HUES48 (cell line): ENCODE measurements around the gene KRTAP10-12.
"Not testable (repeated sequence)": the region's sequence is repeated elsewhere in the genome, so short reads cannot be mapped to it uniquely, and the experiment has no call there.

ENCODE experiments used
- H3K27ac ChIP-seq: one replicate; pipeline ENCODE4 v1.7.0; 2013; ENCODE audit warnings: low read depth, low read length, inconsistent platforms
- H3K27me3 ChIP-seq: 2 replicates; pipeline ENCODE4 v1.6.1; 2013; ENCODE audit warnings: mild to moderate bottlenecking, low read length; ENCODE audit not compliant: control insufficient read depth, insufficient read depth
- H3K36me3 ChIP-seq: 2 replicates; pipeline ENCODE4 v1.6.1; 2013; ENCODE audit warnings: low read length; ENCODE audit not compliant: control insufficient read depth, insufficient read depth
- H3K4me1 ChIP-seq: 2 replicates; pipeline ENCODE4 v1.6.1; 2013; ENCODE audit warnings: mild to moderate bottlenecking, low read length; ENCODE audit not compliant: control insufficient read depth, insufficient read depth
- H3K4me3 ChIP-seq: 2 replicates; pipeline ENCODE4 v1.5.1; 2013; ENCODE audit warnings: mild to moderate bottlenecking, low read depth, low read length
- H3K9ac ChIP-seq: 2 replicates; pipeline ENCODE4 v1.6.1; 2013; ENCODE audit warnings: mild to moderate bottlenecking, low read depth, low read length, moderate library complexity
- H3K9me3 ChIP-seq: 2 replicates; pipeline ENCODE4 v1.6.1; 2013; ENCODE audit warnings: low read length; ENCODE audit not compliant: control insufficient read depth, insufficient read depth

The KRTAP10-12 gene

GRCh38 chr21:44656868-44657267 is 40.1 kb upstream of the KRTAP10-12 start:
- Histone ChIP-seq H3K36me3 (no peaks in the 10 kb centered on the region), H3K9me3 (no peaks in the 10 kb centered on the region), H3K27ac (no peak overlapping the region), H3K9ac (no peak overlapping the region), H3K4me3 (no peak overlapping the region), H3K27me3 (no peaks in the 10 kb centered on the region), H3K4me1 (peaks cover 18% of the 10 kb centered on the region)

GRCh38 chr21:44657635-44658540 is 39.1 kb upstream of the KRTAP10-12 start, which contains the start of gene KRTAP12-3:
TSS of gene KRTAP12-3 (plus strand) at chr21:44657932. CDS start at chr21:44657980, 48 bp downstream.
- no peaks in the 10 kb centered on the region for H3K36me3 ChIP-seq
- no peak within 1 kb of the TSS for H3K9ac ChIP-seq
- H3K27me3 ChIP-seq = no peaks in the 10 kb centered on the region
- H3K27ac ChIP-seq = no peak within 1 kb of the TSS
- H3K4me3 ChIP-seq = no peak within 1 kb of the TSS
- H3K9me3 ChIP-seq = no peaks in the 10 kb centered on the region
- peaks cover 18% of the 10 kb centered on the region for H3K4me1 ChIP-seq

GRCh38 chr21:44658541-44658910 is 38.4 kb upstream of the KRTAP10-12 start:
- peaks cover 18% of the 10 kb centered on the region for H3K4me1 ChIP-seq
- H3K36me3 ChIP-seq = no peaks in the 10 kb centered on the region
- no peaks in the 10 kb centered on the region for H3K27me3 ChIP-seq
- H3K9me3 ChIP-seq = no peaks in the 10 kb centered on the region
- H3K4me3 ChIP-seq = no peak overlapping the region
- H3K9ac ChIP-seq = no peak overlapping the region
- no peak overlapping the region for H3K27ac ChIP-seq

- Histone ChIP-seq H3K4me1 (peaks cover 18% of the 10 kb centered on the region), H3K27ac (no peak overlapping the region), H3K36me3 (no peaks in the 10 kb centered on the region), H3K9ac (no peak overlapping the region), H3K27me3 (no peaks in the 10 kb centered on the region), H3K9me3 (no peaks in the 10 kb centered on the region), H3K4me3 (no peak overlapping the region)
Measured at GRCh38 chr21:44658913-44659595, 37.9 kb upstream of the KRTAP10-12 start.

- not testable (repeated sequence) for H3K9me3 ChIP-seq, H3K27ac ChIP-seq, H3K4me3 ChIP-seq, H3K9ac ChIP-seq, H3K27me3 ChIP-seq, H3K36me3 ChIP-seq
- peaks cover 18% of the 10 kb centered on the region for H3K4me1 ChIP-seq
Measured at GRCh38 chr21:44661567-44661966, 35.4 kb upstream of the KRTAP10-12 start.

GRCh38 chr21:44664691-44665090 is 32.3 kb upstream of the KRTAP10-12 start:
- H3K27ac ChIP-seq = no peak overlapping the region
- H3K9me3 ChIP-seq = peaks cover 5% of the 10 kb centered on the region; the same call in 1 of the 2 replicates
- no peaks in the 10 kb centered on the region for H3K36me3 ChIP-seq
- H3K4me3 ChIP-seq = no peak overlapping the region
- H3K27me3 ChIP-seq = no peaks in the 10 kb centered on the region
- H3K9ac ChIP-seq = no peak overlapping the region
- peaks cover 7% of the 10 kb centered on the region for H3K4me1 ChIP-seq

- Histone ChIP-seq H3K27me3 (no peaks in the 10 kb centered on the region), H3K4me1 (no peaks in the 10 kb centered on the region), H3K9ac (no peak within 1 kb of the TSS), H3K27ac (no peak within 1 kb of the TSS), H3K36me3 (no peaks in the 10 kb centered on the region), H3K4me3 (no peak within 1 kb of the TSS), H3K9me3 (peaks cover 16% of the 10 kb centered on the region)
Measured at GRCh38 chr21:44666401-44667320, 30.3 kb upstream of the KRTAP10-12 start, which contains the start of gene KRTAP12-2. TSS of gene KRTAP12-2 (minus strand) at chr21:44666927. CDS start at chr21:44666886, 41 bp downstream.

- H3K27ac ChIP-seq = no peak overlapping the region
- H3K36me3 ChIP-seq = no peaks in the 10 kb centered on the region
- no peaks in the 10 kb centered on the region for H3K4me1 ChIP-seq
- H3K4me3 ChIP-seq = no peak overlapping the region
- peaks cover 19% of the 10 kb centered on the region for H3K9me3 ChIP-seq
- no peak overlapping the region for H3K9ac ChIP-seq
- no peaks in the 10 kb centered on the region for H3K27me3 ChIP-seq
Measured at GRCh38 chr21:44667612-44668011, 29.4 kb upstream of the KRTAP10-12 start.

GRCh38 chr21:44670642-44671432 is 26.1 kb upstream of the KRTAP10-12 start:
- H3K36me3 ChIP-seq = no peaks in the 10 kb centered on the region
- H3K27me3 ChIP-seq = no peaks in the 10 kb centered on the region
- H3K4me3 ChIP-seq = no peak overlapping the region
- peaks cover 19% of the 10 kb centered on the region for H3K9me3 ChIP-seq
- no peak overlapping the region for H3K27ac ChIP-seq
- no peak overlapping the region for H3K9ac ChIP-seq
- H3K4me1 ChIP-seq = no peaks in the 10 kb centered on the region

GRCh38 chr21:44671911-44672310 is 25.1 kb upstream of the KRTAP10-12 start:
- H3K9me3 ChIP-seq = peaks cover 19% of the 10 kb centered on the region

More at GRCh38 chr21:44671911-44672310, 25.1 kb upstream of the KRTAP10-12 start:
- no peak overlapping the region for H3K4me3 ChIP-seq
- H3K9ac ChIP-seq = no peak overlapping the region
- H3K4me1 ChIP-seq = no peaks in the 10 kb centered on the region
- no peak overlapping the region for H3K27ac ChIP-seq
- H3K36me3 ChIP-seq = no peaks in the 10 kb centered on the region
- H3K27me3 ChIP-seq = no peaks in the 10 kb centered on the region
